Measurements from ENCODE around the gene DISC1. TPM values are rescaled to one million over a fixed set of nuclear protein-coding genes. Genes with fewer than 3 reads are reported as not detected.

DISC1 gene
- total RNA-seq, 1 experiment from 2014 or later, result 2.8 TPM

- DNase-seq, result no peak
- Histone ChIP-seq H3K36me3 (no peaks in the 10 kb centered on the region), H3K9me3 (no peaks in the 10 kb centered on the region), H3K27me3 (no peaks in the 10 kb centered on the region), H3K4me3 (no peak overlapping the region)
Measured at GRCh38 chr1:231869364-231869763, 242.8 kb downstream of the DISC1 start.

- Histone ChIP-seq H3K27me3 (no peaks in the 10 kb centered on the region), H3K4me3 (no peak overlapping the region), H3K36me3 (no peaks in the 10 kb centered on the region), H3K9me3 (peaks cover 8% of the 10 kb centered on the region; the same call in 1 of the 2 replicates)
- DNase-seq, result no peak
Measured at GRCh38 chr1:231871471-231871870, 244.9 kb downstream of the DISC1 start.

- no peaks in the 10 kb centered on the region for H3K36me3 ChIP-seq
- no peak for DNase-seq
- H3K4me3 ChIP-seq, result no peak overlapping the region
- H3K27me3 ChIP-seq, result no peaks in the 10 kb centered on the region
- H3K9me3 ChIP-seq, result peaks cover 9% of the 10 kb centered on the region; the same call in 1 of the 2 replicates
Measured at GRCh38 chr1:231871878-231872277, 245.3 kb downstream of the DISC1 start.

- no peaks in the 10 kb centered on the region for H3K27me3 ChIP-seq
Measured at GRCh38 chr1:231872461-231872910, 245.9 kb downstream of the DISC1 start.

GRCh38 chr1:231878737-231879136 is 252.1 kb downstream of the DISC1 start:
- Histone ChIP-seq H3K4me3 (no peak overlapping the region), H3K36me3 (no peaks in the 10 kb centered on the region), H3K9me3 (peaks cover 9% of the 10 kb centered on the region; the same call in 1 of the 2 replicates), H3K27me3 (no peaks in the 10 kb centered on the region)
- no peak for DNase-seq

More at GRCh38 chr1:231872461-231872910, 245.9 kb downstream of the DISC1 start:
- DNase-seq, result no peak
- H3K36me3 ChIP-seq, result no peaks in the 10 kb centered on the region
- peaks cover 9% of the 10 kb centered on the region; the same call in 1 of the 2 replicates for H3K9me3 ChIP-seq
- H3K4me3 ChIP-seq, result no peak overlapping the region

- Histone ChIP-seq H3K36me3 (no peaks in the 10 kb centered on the region), H3K4me3 (no peak overlapping the region), H3K27me3 (no peaks in the 10 kb centered on the region; the same call in 1 of the 2 replicates), H3K9me3 (peaks cover 9% of the 10 kb centered on the region; the same call in 1 of the 2 replicates)
- no peak for DNase-seq
Measured at GRCh38 chr1:231879296-231879695, 252.7 kb downstream of the DISC1 start.

GRCh38 chr1:231882333-231882732 is 255.7 kb downstream of the DISC1 start:
- Histone ChIP-seq H3K36me3 (no peaks in the 10 kb centered on the region), H3K27me3 (no peaks in the 10 kb centered on the region; the same call in 1 of the 2 replicates), H3K4me3 (no peak overlapping the region), H3K9me3 (no peaks in the 10 kb centered on the region)
- no peak for DNase-seq

- no peaks in the 10 kb centered on the region for H3K9me3 ChIP-seq
- H3K27me3 ChIP-seq, result no peaks in the 10 kb centered on the region; the same call in 1 of the 2 replicates
- H3K36me3 ChIP-seq, result no peaks in the 10 kb centered on the region
- DNase-seq, result no peak
- H3K4me3 ChIP-seq, result no peak overlapping the region
Measured at GRCh38 chr1:231882790-231883189, 256.2 kb downstream of the DISC1 start.

GRCh38 chr1:231883382-231883781 is 256.8 kb downstream of the DISC1 start:
- no peak for DNase-seq
- Histone ChIP-seq H3K27me3 (no peaks in the 10 kb centered on the region; the same call in 1 of the 2 replicates), H3K9me3 (no peaks in the 10 kb centered on the region), H3K4me3 (no peak overlapping the region), H3K36me3 (no peaks in the 10 kb centered on the region)

- no peaks in the 10 kb centered on the region for H3K36me3 ChIP-seq
- no peak overlapping the region for H3K4me3 ChIP-seq
- no peaks in the 10 kb centered on the region for H3K9me3 ChIP-seq
- no peaks in the 10 kb centered on the region; the same call in 1 of the 2 replicates for H3K27me3 ChIP-seq
- DNase-seq, result no peak
Measured at GRCh38 chr1:231885209-231885854, 258.7 kb downstream of the DISC1 start.

GRCh38 chr1:231887166-231887565 is 260.6 kb downstream of the DISC1 start:
- no peaks in the 10 kb centered on the region for H3K9me3 ChIP-seq
- no peak for DNase-seq
- no peaks in the 10 kb centered on the region; the same call in 1 of the 2 replicates for H3K27me3 ChIP-seq
- no peak overlapping the region for H3K4me3 ChIP-seq
- H3K36me3 ChIP-seq, result no peaks in the 10 kb centered on the region

GRCh38 chr1:231887866-231888265 is 261.3 kb downstream of the DISC1 start:
- Histone ChIP-seq H3K9me3 (peaks cover under 1% of the 10 kb centered on the region; the same call in 1 of the 2 replicates), H3K27me3 (no peaks in the 10 kb centered on the region; the same call in 1 of the 2 replicates), H3K4me3 (no peak overlapping the region), H3K36me3 (no peaks in the 10 kb centered on the region)
- no peak for DNase-seq

- no peak for DNase-seq
- no peaks in the 10 kb centered on the region for H3K27me3 ChIP-seq
- H3K4me3 ChIP-seq, result no peak overlapping the region
- peaks cover 5% of the 10 kb centered on the region; the same call in 1 of the 2 replicates for H3K9me3 ChIP-seq
- H3K36me3 ChIP-seq, result no peaks in the 10 kb centered on the region
Measured at GRCh38 chr1:231890791-231891190, 264.2 kb downstream of the DISC1 start.

- H3K27me3 ChIP-seq, result no peaks in the 10 kb centered on the region
- H3K9me3 ChIP-seq, result peaks cover 5% of the 10 kb centered on the region; the same call in 1 of the 2 replicates
- H3K4me3 ChIP-seq, result no peak overlapping the region
- no peaks in the 10 kb centered on the region for H3K36me3 ChIP-seq
- DNase-seq, result no peak
Measured at GRCh38 chr1:231893400-231894102, 267.0 kb downstream of the DISC1 start.

- Histone ChIP-seq H3K9me3 (peaks cover 5% of the 10 kb centered on the region; the same call in 1 of the 2 replicates), H3K4me3 (no peak overlapping the region), H3K27me3 (no peaks in the 10 kb centered on the region), H3K36me3 (no peaks in the 10 kb centered on the region)
- DNase-seq, result no peak
Measured at GRCh38 chr1:231896806-231897205, 270.2 kb downstream of the DISC1 start.

- no peak overlapping the region for H3K4me3 ChIP-seq
- no peaks in the 10 kb centered on the region for H3K27me3 ChIP-seq
- H3K36me3 ChIP-seq, result no peaks in the 10 kb centered on the region
- H3K9me3 ChIP-seq, result no peaks in the 10 kb centered on the region; the same call in 1 of the 2 replicates
- DNase-seq, result no peak
Measured at GRCh38 chr1:231899046-231899445, 272.5 kb downstream of the DISC1 start.

- no peak for DNase-seq
- Histone ChIP-seq H3K9me3 (peaks cover 6% of the 10 kb centered on the region), H3K4me3 (no peak overlapping the region), H3K27me3 (no peaks in the 10 kb centered on the region), H3K36me3 (no peaks in the 10 kb centered on the region)
Measured at GRCh38 chr1:231899713-231900435, 273.3 kb downstream of the DISC1 start.

Measured in MG63 (cell line).